ENCODE results near the gene DENND5A. TPM values are rescaled to one million over a fixed set of nuclear protein-coding genes. Genes with fewer than 3 reads are reported as not detected.

DENND5A gene
- total and polyA plus RNA-seq, 4 donors: 7.9 to 45.8 (median 18.2) TPM

GRCh38 chr11:9132203-9132878 is 132.8 kb downstream of the DENND5A start:
- H3K36me3 ChIP-seq (ENCODE audit: control insufficient read depth in 4 of 4, insufficient read depth in 3 of 4, low read depth in 1 of 4, low read length in 3 of 4): no peaks in the 10 kb centered on the region
- H3K9me3 ChIP-seq (ENCODE audit: control insufficient read depth in 4 of 4, low read length in 3 of 4): no peaks in the 10 kb centered on the region
- H3K4me1 ChIP-seq (ENCODE audit: control insufficient read depth in 4 of 4, insufficient read depth in 4 of 4, low read length in 3 of 4): no peaks in the 10 kb centered on the region
- TF ChIP-seq RAD21 (IDR thresholded peaks at IDR 0.05) (no peak), TAF1 (conservative IDR thresholded peaks at IDR 0.05) (no peak), ATF3 (IDR thresholded peaks at IDR 0.05) (no peak), EGR1 (IDR thresholded peaks at IDR 0.05; ENCODE audit: low read depth in 2 of 2) (no peak), REST (IDR thresholded peaks at IDR 0.05) (no peak), FOXA1 (IDR thresholded peaks at IDR 0.05) (no peak)
- no peak overlapping the region for H3K9ac ChIP-seq (ENCODE audit: low read depth in 1 of 2, low read length in 2 of 2)
- no peak for DNase-seq (ENCODE audit: low spot score)
- H3K27me3 ChIP-seq (ENCODE audit: control insufficient read depth in 4 of 4, insufficient read depth in 4 of 4, low read length in 3 of 4): no peaks in the 10 kb centered on the region
- no peak overlapping the region for H3K27ac ChIP-seq (ENCODE audit: low read depth in 1 of 2, low read length in 2 of 2)
- 95% methylated on average over 5 of the region's 5 CpGs for WGBS
- H3K4me3 ChIP-seq (ENCODE audit: low read depth in 1 of 3, low read length in 3 of 3): no peak overlapping the region

GRCh38 chr11:9130297-9130696 is 134.9 kb downstream of the DENND5A start:
- WGBS: 94% methylated on average over 1 of the region's 1 CpG
- Histone ChIP-seq H3K27me3 (ENCODE audit: control insufficient read depth in 4 of 4, insufficient read depth in 4 of 4, low read length in 3 of 4) (no peaks in the 10 kb centered on the region), H3K9ac (ENCODE audit: low read depth in 1 of 2, low read length in 2 of 2) (no peak overlapping the region), H3K36me3 (ENCODE audit: control insufficient read depth in 4 of 4, insufficient read depth in 3 of 4, low read depth in 1 of 4, low read length in 3 of 4) (no peaks in the 10 kb centered on the region), H3K4me3 (ENCODE audit: low read depth in 1 of 3, low read length in 3 of 3) (no peak overlapping the region), H3K4me1 (ENCODE audit: control insufficient read depth in 4 of 4, insufficient read depth in 4 of 4, low read length in 3 of 4) (no peaks in the 10 kb centered on the region), H3K27ac (ENCODE audit: low read depth in 1 of 2, low read length in 2 of 2) (no peak overlapping the region), H3K9me3 (ENCODE audit: control insufficient read depth in 4 of 4, low read length in 3 of 4) (no peaks in the 10 kb centered on the region)
- TF ChIP-seq YY1 (IDR thresholded peaks at IDR 0.05) (no peak), TAF1 (conservative IDR thresholded peaks at IDR 0.05) (no peak), ATF3 (IDR thresholded peaks at IDR 0.05) (no peak), MAX (IDR thresholded peaks at IDR 0.05) (no peak), GABPA (IDR thresholded peaks at IDR 0.05 in 1 of 2, conservative IDR thresholded peaks at IDR 0.05 in 1 of 2) (no peak), ZBTB33 (IDR thresholded peaks at IDR 0.05) (no peak)
- no peak for DNase-seq (ENCODE audit: low spot score)

- Histone ChIP-seq H3K9me3 (ENCODE audit: control insufficient read depth in 4 of 4, low read length in 3 of 4) (no peaks in the 10 kb centered on the region), H3K9ac (ENCODE audit: low read depth in 1 of 2, low read length in 2 of 2) (no peak overlapping the region), H3K27me3 (ENCODE audit: control insufficient read depth in 4 of 4, insufficient read depth in 4 of 4, low read length in 3 of 4) (no peaks in the 10 kb centered on the region), H3K4me3 (ENCODE audit: low read depth in 1 of 3, low read length in 3 of 3) (no peak overlapping the region), H3K27ac (ENCODE audit: low read depth in 1 of 2, low read length in 2 of 2) (no peak overlapping the region), H3K36me3 (ENCODE audit: control insufficient read depth in 4 of 4, insufficient read depth in 3 of 4, low read depth in 1 of 4, low read length in 3 of 4) (no peaks in the 10 kb centered on the region), H3K4me1 (ENCODE audit: control insufficient read depth in 4 of 4, insufficient read depth in 4 of 4, low read length in 3 of 4) (no peaks in the 10 kb centered on the region)
- no peak for DNase-seq (ENCODE audit: low spot score)
- WGBS: 75% methylated on average over 2 of the region's 2 CpGs
- TF ChIP-seq ZBTB33 (IDR thresholded peaks at IDR 0.05) (no peak), NR2F2 (IDR thresholded peaks at IDR 0.05) (no peak), RAD21 (IDR thresholded peaks at IDR 0.05) (no peak), TAF1 (conservative IDR thresholded peaks at IDR 0.05) (no peak), RXRA (IDR thresholded peaks at IDR 0.05) (no peak), YY1 (IDR thresholded peaks at IDR 0.05) (no peak), REST (IDR thresholded peaks at IDR 0.05) (no peak), FOXA1 (IDR thresholded peaks at IDR 0.05) (no peak), SP1 (IDR thresholded peaks at IDR 0.05) (no peak)
Measured at GRCh38 chr11:9126636-9127035, 138.5 kb downstream of the DENND5A start.

All from liver (tissue), 9 donors.